Endothelial cell (in vitro differentiated cells): ENCODE measurements around the gene MOB1A. TPM values are rescaled to one million over a fixed set of nuclear protein-coding genes. Genes with fewer than 3 reads are reported as not detected.
"Not testable (repeated sequence)": the region's sequence is repeated elsewhere in the genome, so short reads cannot be mapped to it uniquely, and the experiment has no call there.

Experiments used
- DNase-seq: peaks from one replicate; pipeline ENCODE4 v3.0.0; 2021; ENCODE audit warnings: low spot score
- H3K27ac Mint-ChIP-seq: one replicate; pipeline ENCODE4 v1.8.0; 2021; ENCODE audit warnings: mixed read lengths, inconsistent platforms; ENCODE audit not compliant: unreplicated experiment
- H3K27me3 Mint-ChIP-seq: one replicate; pipeline ENCODE4 v1.8.0; 2021; ENCODE audit warnings: mild to moderate bottlenecking, moderate library complexity, mixed read lengths, inconsistent platforms; ENCODE audit not compliant: unreplicated experiment
- H3K36me3 Mint-ChIP-seq: one replicate; pipeline ENCODE4 v1.8.0; 2021; ENCODE audit warnings: mild to moderate bottlenecking, low read depth, mixed read lengths, inconsistent platforms; ENCODE audit not compliant: unreplicated experiment
- H3K4me1 Mint-ChIP-seq: one replicate; pipeline ENCODE4 v1.8.0; 2021; ENCODE audit warnings: mild to moderate bottlenecking, mixed read lengths, inconsistent platforms; ENCODE audit not compliant: unreplicated experiment
- H3K4me3 Mint-ChIP-seq: one replicate; pipeline ENCODE4 v1.8.0; 2021; ENCODE audit warnings: mild to moderate bottlenecking, mixed read lengths, inconsistent platforms; ENCODE audit not compliant: unreplicated experiment
- H3K9me3 Mint-ChIP-seq: one replicate; pipeline ENCODE4 v1.8.0; 2021; ENCODE audit warnings: mixed read lengths, inconsistent platforms; ENCODE audit not compliant: unreplicated experiment
- CTCF ChIP-seq: fragments of 200-600 bp; sonication (generic); IDR thresholded peaks from one replicate; pipeline ENCODE4 v1.5.0; 2021; ENCODE audit warnings: antibody characterized with exemption; ENCODE audit not compliant: unreplicated experiment
- total RNA-seq: library from RNA; stranded (reverse); fragmentation: NEBNext Ultra II Directional; extraction: Animal tissue kit (Norgen Biotek cat#: 25700); gene quantifications from one replicate; pipeline ENCODE4 v1.2.1, GENCODE V29; 2021; ENCODE audit not compliant: unreplicated experiment

MOB1A gene
- total RNA-seq, 1 donor from 2014 or later, result 85.3 TPM

- TF ChIP-seq CTCF, result no peak
- no peak overlapping the region for H3K27ac Mint-ChIP-seq
- H3K27me3 Mint-ChIP-seq, result peaks cover 2% of the 10 kb centered on the region
- H3K4me3 Mint-ChIP-seq, result no peak overlapping the region
- H3K36me3 Mint-ChIP-seq, result peaks cover 6% of the 10 kb centered on the region
- DNase-seq, result no peak
- H3K4me1 Mint-ChIP-seq, result no peaks in the 10 kb centered on the region
- no peaks in the 10 kb centered on the region for H3K9me3 Mint-ChIP-seq
Measured at GRCh38 chr2:74131901-74132300, 46.8 kb downstream of the MOB1A start.

DNA sequence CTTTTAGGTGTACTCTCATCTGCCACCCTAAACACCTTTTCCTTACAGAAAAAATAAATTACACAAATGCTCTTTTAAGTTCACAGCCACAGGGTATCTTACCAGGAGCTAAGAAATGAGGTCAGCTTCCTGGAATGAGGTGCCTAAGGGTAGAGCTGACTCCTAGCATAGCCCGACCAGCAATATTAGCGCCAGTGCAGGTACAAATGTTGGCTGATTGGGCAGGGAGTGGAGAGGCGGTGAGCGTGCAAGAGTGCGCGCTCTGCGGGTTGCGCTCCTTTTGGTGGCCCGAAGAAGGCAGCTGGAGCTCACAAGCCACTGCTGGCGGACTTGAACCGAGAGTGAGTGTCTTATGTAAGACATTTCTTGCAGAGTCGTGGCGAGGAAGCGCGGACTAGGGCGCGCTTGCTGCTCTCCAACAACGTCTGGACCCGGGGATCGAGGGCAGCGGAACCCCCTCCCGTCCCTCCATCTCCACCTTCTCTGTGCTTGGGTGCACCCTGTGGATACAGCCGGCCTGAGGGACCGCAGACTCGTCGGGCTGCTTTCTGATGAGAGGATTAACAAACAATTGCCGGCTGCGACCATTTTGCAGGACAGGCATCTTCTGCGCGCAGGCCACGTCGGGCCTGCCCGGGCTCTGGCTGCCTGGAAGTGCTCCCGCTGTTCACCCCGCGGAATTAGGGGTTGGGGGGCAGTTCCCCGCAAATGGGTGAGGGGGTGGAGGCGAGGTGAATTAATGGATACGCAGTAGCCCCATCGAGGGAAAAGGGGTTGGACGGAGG is 48.3 kb downstream of the MOB1A start:
- no peak overlapping the region for H3K4me3 Mint-ChIP-seq

DNA sequence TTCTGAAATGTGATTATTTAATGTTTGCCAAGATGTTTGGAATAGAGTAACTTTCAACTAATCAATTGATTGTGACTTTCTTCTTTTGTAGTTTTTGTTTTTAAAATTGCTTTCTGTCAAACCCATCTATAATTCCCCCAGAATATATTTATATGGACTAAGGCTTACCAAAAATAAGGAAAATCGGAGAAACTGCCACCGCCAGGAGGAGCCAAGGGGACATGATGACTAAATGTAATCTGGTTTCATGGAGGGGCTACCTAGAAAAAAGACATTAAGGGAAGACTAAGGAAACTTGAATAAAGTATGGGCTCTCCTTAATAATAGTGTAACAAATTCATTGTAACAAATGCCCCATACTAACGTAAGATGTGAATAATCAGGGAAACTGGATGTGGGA is 50.5 kb downstream of the MOB1A start:
- DNase-seq, result no peak
- Mint-ChIP-seq H3K27ac (no peak overlapping the region), H3K27me3 (peaks cover 2% of the 10 kb centered on the region), H3K9me3 (no peaks in the 10 kb centered on the region), H3K4me3 (no peak overlapping the region), H3K4me1 (no peaks in the 10 kb centered on the region), H3K36me3 (peaks cover 3% of the 10 kb centered on the region)
- TF ChIP-seq CTCF, result no peak

More for the DNA sequence above, 48.3 kb downstream of the MOB1A start:
- Mint-ChIP-seq H3K27ac (no peak overlapping the region), H3K4me1 (no peaks in the 10 kb centered on the region), H3K36me3 (peaks cover 6% of the 10 kb centered on the region), H3K9me3 (no peaks in the 10 kb centered on the region), H3K27me3 (peaks cover 2% of the 10 kb centered on the region)
- TF ChIP-seq CTCF, result no peak
- no peak for DNase-seq

DNA sequence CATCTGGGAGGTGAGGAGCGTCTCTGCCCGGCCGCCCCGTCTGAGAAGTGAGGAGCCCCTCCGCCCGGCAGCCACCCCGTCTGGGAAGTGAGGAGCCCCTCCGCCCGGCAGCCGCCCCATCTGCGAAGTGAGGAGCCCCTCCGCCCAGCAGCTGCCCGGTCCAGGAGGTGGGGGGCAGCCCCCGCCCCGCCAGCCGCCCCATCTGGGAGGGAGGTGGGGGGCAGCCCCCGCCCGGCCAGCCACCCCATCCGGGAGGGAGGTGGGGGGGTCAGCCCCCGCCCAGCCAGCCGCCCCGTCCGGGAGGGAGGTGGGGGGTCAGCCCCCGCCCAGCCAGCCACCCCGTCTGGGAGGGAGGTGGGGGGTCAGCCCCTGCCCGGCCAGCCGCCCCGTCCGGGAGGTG is 54.7 kb downstream of the MOB1A start:
- H3K4me3 Mint-ChIP-seq, H3K27me3 Mint-ChIP-seq, H3K4me1 Mint-ChIP-seq: not testable (repeated sequence)

GRCh38 chr2:74121846-74122245 is 56.8 kb downstream of the MOB1A start:
- H3K4me1 Mint-ChIP-seq, H3K27me3 Mint-ChIP-seq, DNase-seq, H3K27ac Mint-ChIP-seq: not testable (repeated sequence)
- Mint-ChIP-seq H3K4me3 (peak overlapping the region; percentile 6), H3K36me3 (peaks cover 14% of the 10 kb centered on the region), H3K9me3 (peaks cover 11% of the 10 kb centered on the region)

More for the DNA sequence above, 54.7 kb downstream of the MOB1A start:
- DNase-seq, H3K27ac Mint-ChIP-seq: not testable (repeated sequence)
- H3K36me3 Mint-ChIP-seq, result peaks cover 14% of the 10 kb centered on the region
- peaks cover 11% of the 10 kb centered on the region for H3K9me3 Mint-ChIP-seq
